OCI-LY1 (cell line): Measurements from ENCODE around the gene HDAC10.

Experiments
- H2AFZ ChIP-seq: fragments of 200-600 bp; sonication (generic), shearing (Covaris generic); 2 replicates; pipeline ENCODE4 v1.6.0; 2014; ENCODE audit warnings: antibody characterized with exemption, mild to moderate bottlenecking, low read length
- H3F3A ChIP-seq: fragments of 200-600 bp; sonication (generic), shearing (Covaris generic); 2 replicates; pipeline ENCODE4 v1.6.0; 2014; ENCODE audit warnings: mild to moderate bottlenecking, antibody characterized with exemption, low read length, moderate library complexity; ENCODE audit not compliant: insufficient read depth
- H3K27ac ChIP-seq: fragments of 200-600 bp; sonication (generic); 2 replicates; pipeline ENCODE4 v1.5.1; 2014; ENCODE audit warnings: low read length, mixed run types, mild to moderate bottlenecking, low read depth; ENCODE audit not compliant: poor library complexity, severe bottlenecking
- H3K27me3 ChIP-seq: fragments of 200-600 bp; sonication (generic); 2 replicates; pipeline ENCODE4 v1.6.0; 2014; ENCODE audit warnings: antibody characterized with exemption, mild to moderate bottlenecking, low read length, moderate library complexity; ENCODE audit not compliant: insufficient read depth
- H3K36me3 ChIP-seq: fragments of 200-600 bp; sonication (generic); 2 replicates; pipeline ENCODE4 v1.6.1; 2014; ENCODE audit warnings: mild to moderate bottlenecking, antibody characterized with exemption, low read length, moderate library complexity, mixed read lengths; ENCODE audit not compliant: insufficient read depth
- H3K4me1 ChIP-seq: fragments of 200-600 bp; sonication (generic); 2 replicates; pipeline ENCODE4 v1.5.1; 2014; ENCODE audit warnings: mild to moderate bottlenecking, low read length, moderate library complexity; ENCODE audit not compliant: insufficient read depth, severe bottlenecking
- H3K4me2 ChIP-seq: fragments of 200-600 bp; sonication (generic), shearing (Covaris generic); 2 replicates; pipeline ENCODE4 v1.6.1; 2014; ENCODE audit warnings: low read length
- H3K4me3 ChIP-seq: fragments of 200-600 bp; sonication (generic); 2 replicates; pipeline ENCODE4 v1.5.1; 2014; ENCODE audit warnings: low read length, low read depth, mild to moderate bottlenecking, mixed read lengths; ENCODE audit not compliant: poor library complexity, severe bottlenecking
- H3K79me2 ChIP-seq: fragments of 200-600 bp; shearing (Covaris generic); 2 replicates; pipeline ENCODE4 v1.6.1; 2016; ENCODE audit warnings: mixed run types, low read length, mixed read lengths; ENCODE audit not compliant: insufficient read depth
- H3K9ac ChIP-seq: fragments of 200-600 bp; sonication (generic), shearing (Covaris generic); 2 replicates; pipeline ENCODE4 v1.6.1; 2014; ENCODE audit warnings: mild to moderate bottlenecking, low read length, mixed read lengths
- H3K9me2 ChIP-seq: fragments of 200-600 bp; sonication (generic), shearing (Covaris generic); 2 replicates; pipeline ENCODE4 v1.6.1; 2014; ENCODE audit warnings: low read depth, mild to moderate bottlenecking, low read length, mixed read lengths
- H3K9me3 ChIP-seq: fragments of 200-600 bp; shearing (Covaris generic); 2 replicates; pipeline ENCODE4 v1.6.1; 2014; ENCODE audit warnings: low read length, mixed read lengths
- H4K20me1 ChIP-seq: fragments of 200-600 bp; sonication (generic), shearing (Covaris generic); 2 replicates; pipeline ENCODE4 v1.6.0; 2016; ENCODE audit warnings: mild to moderate bottlenecking, low read length; ENCODE audit not compliant: insufficient read depth
- EZH2 ChIP-seq: fragments of 200-600 bp; sonication (generic), shearing (Covaris generic); IDR thresholded peaks from 2 replicates; pipeline ENCODE4 v1.8.0; 2017; ENCODE audit warnings: borderline replicate concordance, mixed run types, mild to moderate bottlenecking, antibody characterized with exemption, low read length, moderate library complexity, mixed read lengths
- TF ChIP-seq, protein P1 (sequence below): fragments of 200-600 bp; sonication (generic), shearing (Covaris generic); IDR thresholded peaks from 2 replicates; pipeline ENCODE4 v1.5.1; 2017; ENCODE audit warnings: mild to moderate bottlenecking, antibody characterized with exemption, low read length, moderate library complexity, mixed read lengths

Gene HDAC10

DNA sequence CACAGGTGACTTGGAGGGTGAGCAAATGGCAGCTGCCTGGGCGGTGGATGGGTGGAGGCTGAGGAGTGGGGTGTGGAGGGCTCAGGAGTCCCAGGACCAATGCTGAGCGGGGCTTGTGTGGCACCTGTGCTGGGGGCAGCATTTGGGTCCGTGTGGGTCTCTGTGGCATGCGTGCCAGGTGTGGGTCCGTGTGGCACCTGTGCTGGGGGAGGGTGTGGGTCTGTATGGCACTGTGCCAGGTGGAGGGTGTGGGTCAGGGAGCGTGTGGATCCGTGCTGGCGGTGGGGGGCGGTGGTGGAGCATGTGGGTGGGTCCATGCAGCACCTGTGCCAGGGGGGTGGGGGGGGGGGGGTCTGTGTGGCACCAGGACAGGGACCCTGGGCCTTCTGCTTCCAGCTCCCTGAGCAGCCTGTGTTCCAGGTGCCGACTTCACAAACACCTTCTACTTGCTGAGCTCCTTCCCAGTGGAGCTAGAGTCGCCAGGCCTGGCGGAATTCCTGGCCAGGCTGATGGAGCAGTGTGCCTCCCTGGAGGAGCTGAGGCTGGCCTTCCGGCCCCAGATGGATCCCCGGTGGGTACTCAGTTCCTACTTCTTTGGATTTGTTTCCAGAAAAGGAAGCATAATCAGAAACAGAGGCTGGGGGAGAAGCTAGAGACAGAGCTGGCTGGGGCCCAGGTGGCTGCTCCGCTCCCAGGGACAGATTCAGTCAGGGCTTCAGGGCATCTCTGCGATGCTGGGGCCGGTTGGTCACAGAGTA, 35.6 kb downstream of the HDAC10 start:
- no peak for TF ChIP-seq EZH2
- TF ChIP-seq, protein P1, sequence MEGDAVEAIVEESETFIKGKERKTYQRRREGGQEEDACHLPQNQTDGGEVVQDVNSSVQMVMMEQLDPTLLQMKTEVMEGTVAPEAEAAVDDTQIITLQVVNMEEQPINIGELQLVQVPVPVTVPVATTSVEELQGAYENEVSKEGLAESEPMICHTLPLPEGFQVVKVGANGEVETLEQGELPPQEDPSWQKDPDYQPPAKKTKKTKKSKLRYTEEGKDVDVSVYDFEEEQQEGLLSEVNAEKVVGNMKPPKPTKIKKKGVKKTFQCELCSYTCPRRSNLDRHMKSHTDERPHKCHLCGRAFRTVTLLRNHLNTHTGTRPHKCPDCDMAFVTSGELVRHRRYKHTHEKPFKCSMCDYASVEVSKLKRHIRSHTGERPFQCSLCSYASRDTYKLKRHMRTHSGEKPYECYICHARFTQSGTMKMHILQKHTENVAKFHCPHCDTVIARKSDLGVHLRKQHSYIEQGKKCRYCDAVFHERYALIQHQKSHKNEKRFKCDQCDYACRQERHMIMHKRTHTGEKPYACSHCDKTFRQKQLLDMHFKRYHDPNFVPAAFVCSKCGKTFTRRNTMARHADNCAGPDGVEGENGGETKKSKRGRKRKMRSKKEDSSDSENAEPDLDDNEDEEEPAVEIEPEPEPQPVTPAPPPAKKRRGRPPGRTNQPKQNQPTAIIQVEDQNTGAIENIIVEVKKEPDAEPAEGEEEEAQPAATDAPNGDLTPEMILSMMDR: no peak
- Histone ChIP-seq H4K20me1 (no peaks in the 10 kb centered on the region), H3F3A (no peaks in the 10 kb centered on the region), H3K27ac (peak overlapping the region; percentile 26), H3K4me2 (no peak overlapping the region), H3K9ac (no peak overlapping the region), H3K79me2 (peaks cover 7% of the 10 kb centered on the region), H3K9me2 (no peaks in the 10 kb centered on the region), H3K36me3 (peaks cover 97% of the 10 kb centered on the region), H3K4me3 (no peak overlapping the region), H2AFZ (no peak overlapping the region), H3K9me3 (no peaks in the 10 kb centered on the region), H3K27me3 (no peaks in the 10 kb centered on the region), H3K4me1 (no peaks in the 10 kb centered on the region)

DNA sequence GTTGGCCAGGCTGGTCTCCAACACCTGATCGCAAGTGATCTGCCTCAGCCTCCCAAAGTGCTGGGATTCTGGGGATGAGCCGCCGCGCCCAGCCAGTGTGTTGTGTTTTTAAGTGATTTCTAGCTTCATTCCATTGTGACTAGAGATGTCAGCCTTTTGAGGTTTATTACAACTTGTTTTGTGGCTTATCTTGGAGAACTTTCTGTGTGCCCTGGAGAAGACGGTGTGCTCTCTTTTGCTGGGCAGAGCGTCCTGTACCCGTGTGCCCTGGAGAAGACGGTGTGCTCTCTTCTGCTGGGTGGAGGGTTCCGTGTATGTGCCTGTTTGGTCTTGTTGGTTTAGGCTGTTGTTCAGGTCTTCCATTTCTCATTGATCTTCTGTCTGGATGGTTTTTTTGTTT, 37.8 kb downstream of the HDAC10 start:
- Histone ChIP-seq H4K20me1 (no peaks in the 10 kb centered on the region), H3K4me1 (peaks cover 2% of the 10 kb centered on the region), H3K4me3 (no peak overlapping the region), H3K36me3 (peaks cover 88% of the 10 kb centered on the region), H3K9me2 (no peaks in the 10 kb centered on the region), H3K9me3 (no peaks in the 10 kb centered on the region), H3K9ac (no peak overlapping the region), H3K4me2 (no peak overlapping the region), H3K27me3 (no peaks in the 10 kb centered on the region), H3K27ac (no peak overlapping the region), H3F3A (no peaks in the 10 kb centered on the region), H3K79me2 (peaks cover 7% of the 10 kb centered on the region), H2AFZ (no peak overlapping the region)
- TF ChIP-seq, protein P1: no peak
- TF ChIP-seq EZH2: no peak

DNA sequence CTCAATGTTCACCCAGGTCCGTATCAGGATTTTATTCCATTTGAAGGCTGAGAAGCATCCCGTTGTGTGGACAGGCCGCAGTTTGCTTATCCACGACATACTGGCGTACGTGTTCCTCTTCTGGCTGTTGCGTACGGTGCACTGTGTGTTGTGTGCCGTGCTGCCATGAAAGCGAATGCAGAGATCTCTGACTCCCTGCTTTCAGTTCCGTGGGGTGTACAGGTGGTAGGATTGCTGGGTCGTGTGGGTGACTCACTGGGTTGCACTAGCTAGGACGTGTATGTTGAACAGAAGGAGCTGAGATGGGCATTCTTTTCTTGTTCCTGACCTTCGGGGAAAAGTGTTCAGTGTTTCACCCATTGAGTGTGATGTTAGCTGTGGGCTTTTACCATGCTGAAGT, 39.9 kb downstream of the HDAC10 start:
- Histone ChIP-seq H4K20me1 (no peaks in the 10 kb centered on the region), H3K4me1 (peaks cover 16% of the 10 kb centered on the region), H3K27me3 (no peaks in the 10 kb centered on the region), H3K36me3 (peaks cover 86% of the 10 kb centered on the region), H3K4me3 (no peak overlapping the region), H3F3A (no peaks in the 10 kb centered on the region), H3K4me2 (no peak overlapping the region), H3K9me2 (no peaks in the 10 kb centered on the region), H3K27ac (no peak overlapping the region), H3K9me3 (no peaks in the 10 kb centered on the region), H3K79me2 (peaks cover 7% of the 10 kb centered on the region), H3K9ac (no peak overlapping the region), H2AFZ (no peak overlapping the region)
- TF ChIP-seq EZH2: no peak
- TF ChIP-seq, protein P1: no peak
